Smooth muscle cell (in vitro differentiated cells): ENCODE measurements around the gene SUMF2. TPM values are rescaled to one million over a fixed set of nuclear protein-coding genes. Genes with fewer than 3 reads are reported as not detected.

Source experiments
- polyA plus RNA-seq: library from polyadenylated mRNA; unstranded; fragments of >200 nt; fragmentation: Nextera tagmentation; extraction: Ambion mirVana; gene quantifications from 2 replicates; pipeline ENCODE4 v1.2.1, GENCODE V29; 2016
- small RNA-seq: library from RNA; depleted of rRNA; stranded (forward); fragments of <200 nt; gene quantifications from one replicate; pipeline ENCODE3, GENCODE V24; 2014
- total RNA-seq: library from RNA; depleted of rRNA; stranded (reverse); fragments of >200 nt; gene quantifications from 2 replicates; pipeline ENCODE4 v1.2.3, GENCODE V29; 2014

SUMF2 gene
- total and polyA plus RNA-seq, 2 experiments from 2014 or later: 62.2 to 123 TPM

Small RNA genes lying within 50 kb of the gene (small RNA-seq; reads per million reads assigned to genes)
- gene SNORA15 (0.21 reads per million), gene SNORA22B (0.39 reads per million, percentile 12 among the genes with 10 or more reads in this experiment)

Other genes starting within 250 kb of the SUMF2 start
- gene SEPTIN14, start 201.5 kb upstream of the SUMF2 start, total RNA-seq: not detected in 2 replicates
- not detected in 2 replicates for gene SEPTIN14, start 201.5 kb upstream of the SUMF2 start, polyA plus RNA-seq
- 2.1 and 3.2 TPM in 2 replicates for gene ZNF713, start 176.8 kb upstream of the SUMF2 start, total RNA-seq
- 1.6 and 2.4 TPM in 2 replicates for gene ZNF713, start 176.8 kb upstream of the SUMF2 start, polyA plus RNA-seq
- 7.0 and 7.5 TPM in 2 replicates for gene MRPS17, start 112.4 kb upstream of the SUMF2 start, total RNA-seq
- gene MRPS17, start 112.4 kb upstream of the SUMF2 start, polyA plus RNA-seq: 16.8 and 17.6 TPM in 2 replicates
- 41.2 and 77.4 TPM in 2 replicates for gene NIPSNAP2, start 99.7 kb upstream of the SUMF2 start, total RNA-seq
- 44.7 and 50.5 TPM in 2 replicates for gene NIPSNAP2, start 99.7 kb upstream of the SUMF2 start, polyA plus RNA-seq
- gene PSPH, start 12.8 kb upstream of the SUMF2 start, total RNA-seq: 31.2 and 41.5 TPM in 2 replicates
- gene PSPH, start 12.8 kb upstream of the SUMF2 start, polyA plus RNA-seq: 14.8 and 17.2 TPM in 2 replicates
- gene CCT6A, start 12.5 kb upstream of the SUMF2 start, total RNA-seq: 130 and 157 TPM in 2 replicates
- 97.7 and 117 TPM in 2 replicates for gene CCT6A, start 12.5 kb upstream of the SUMF2 start, polyA plus RNA-seq
- 0.81 TPM in 1 of 2 replicates, not detected in the other for gene PHKG1, start 28.7 kb downstream of the SUMF2 start, total RNA-seq
- 0.26 and 0.33 TPM in 2 replicates for gene PHKG1, start 28.7 kb downstream of the SUMF2 start, polyA plus RNA-seq
- 118 and 142 TPM in 2 replicates for gene CHCHD2, start 42.2 kb downstream of the SUMF2 start, total RNA-seq
- gene CHCHD2, start 42.2 kb downstream of the SUMF2 start, polyA plus RNA-seq: 146 TPM in 2 replicates
- not detected in 2 replicates for gene NUPR2, start 52.1 kb downstream of the SUMF2 start, total RNA-seq
- gene NUPR2, start 52.1 kb downstream of the SUMF2 start, polyA plus RNA-seq: not detected in 2 replicates